HG02981 (cell line): ENCODE measurements around the gene CAMK2N2.

Experiments
- ATAC-seq: cut with Tn5 transposase; IDR thresholded peaks from one replicate; pipeline ENCODE4 v1.9.1; 2021; ENCODE audit warnings: mild to moderate bottlenecking, moderate library complexity; ENCODE audit not compliant: unreplicated experiment

The CAMK2N2 gene

DNA sequence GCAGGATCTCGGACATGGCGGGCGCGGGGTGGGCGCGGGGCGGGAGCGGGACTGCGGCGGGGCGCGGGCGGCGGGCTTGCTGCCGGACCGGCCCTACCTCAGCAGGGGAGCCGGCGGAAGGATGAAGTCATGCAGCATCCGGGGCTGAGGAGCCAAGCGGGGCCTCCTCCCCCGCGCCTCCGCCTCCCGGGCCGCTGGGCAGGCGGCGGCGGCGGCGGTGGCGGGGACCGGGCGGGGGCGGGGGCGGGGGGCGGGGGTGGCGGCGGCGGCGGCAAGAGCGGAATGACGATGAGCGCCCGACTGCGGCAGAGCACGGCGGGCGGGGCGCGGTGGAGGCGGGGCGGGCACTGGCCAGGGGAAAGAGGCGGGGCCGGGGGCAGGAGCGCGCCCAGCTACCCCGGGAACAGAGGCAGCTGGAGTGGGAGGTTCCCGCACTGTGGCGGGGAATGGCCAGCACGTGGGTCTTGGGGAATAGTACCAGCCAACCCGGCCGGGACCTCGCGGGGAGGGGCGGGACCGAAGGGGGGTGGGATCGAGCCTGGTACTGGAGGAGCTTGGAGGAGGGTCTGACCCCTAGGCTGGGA lies at the start of gene CAMK2N2:
TSS of gene CAMK2N2 (minus strand) at position 284 of the 584 bp plus-strand sequence. CDS start at position 16, 268 bp downstream.
- ATAC-seq, result no peak

DNA sequence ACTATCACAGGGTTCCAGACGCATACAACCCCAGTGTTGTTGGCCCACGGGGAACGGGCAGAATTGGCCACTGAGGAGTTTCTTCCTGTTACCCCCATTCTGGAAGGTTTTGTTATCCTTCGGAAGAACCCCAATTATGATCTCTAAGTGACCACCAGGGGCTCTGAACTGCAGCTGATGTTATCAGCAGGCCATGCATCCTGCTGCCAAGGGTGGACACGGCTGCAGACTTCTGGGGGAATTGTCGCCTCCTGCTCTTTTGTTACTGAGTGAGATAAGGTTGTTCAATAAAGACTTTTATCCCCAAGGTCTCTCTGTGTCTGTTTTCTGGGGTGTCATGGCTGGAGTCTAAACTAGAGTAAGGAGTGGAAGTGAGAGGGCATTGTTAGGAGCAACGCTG lies 47.4 kb upstream of the CAMK2N2 start:
- ATAC-seq, result no peak

- no peak for ATAC-seq
Measured at GRCh38 chr3:184307915-184308314, 46.6 kb upstream of the CAMK2N2 start.

DNA sequence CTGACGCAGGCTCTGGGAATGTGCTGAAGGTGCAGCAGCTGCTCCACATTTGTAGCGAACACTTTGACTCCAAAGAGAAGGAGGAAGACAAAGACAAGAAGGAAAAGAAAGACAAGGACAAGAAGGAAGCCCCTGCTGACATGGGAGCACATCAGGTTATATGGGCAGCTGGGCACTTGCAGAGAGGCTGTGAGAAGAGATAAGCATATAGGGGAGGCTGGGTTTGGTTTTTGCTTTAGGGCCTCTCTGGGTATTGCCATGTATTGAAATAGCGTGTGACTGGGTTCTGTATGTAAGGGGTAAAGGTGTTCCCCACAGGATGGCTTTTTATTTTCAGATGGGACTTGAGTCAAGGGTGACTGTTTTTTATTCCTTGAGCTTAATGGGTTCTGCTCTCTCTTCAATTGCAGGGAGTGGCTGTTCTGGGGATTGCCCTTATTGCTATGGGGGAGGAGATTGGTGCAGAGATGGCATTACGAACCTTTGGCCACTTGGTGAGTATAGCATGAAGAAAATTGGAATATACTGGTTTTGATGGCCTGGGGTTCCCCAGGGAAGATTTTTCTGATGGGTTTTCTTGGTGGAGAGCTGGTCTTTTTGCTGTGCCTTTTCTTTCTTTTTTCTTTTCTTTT lies 45.1 kb upstream of the CAMK2N2 start:
- no peak for ATAC-seq

DNA sequence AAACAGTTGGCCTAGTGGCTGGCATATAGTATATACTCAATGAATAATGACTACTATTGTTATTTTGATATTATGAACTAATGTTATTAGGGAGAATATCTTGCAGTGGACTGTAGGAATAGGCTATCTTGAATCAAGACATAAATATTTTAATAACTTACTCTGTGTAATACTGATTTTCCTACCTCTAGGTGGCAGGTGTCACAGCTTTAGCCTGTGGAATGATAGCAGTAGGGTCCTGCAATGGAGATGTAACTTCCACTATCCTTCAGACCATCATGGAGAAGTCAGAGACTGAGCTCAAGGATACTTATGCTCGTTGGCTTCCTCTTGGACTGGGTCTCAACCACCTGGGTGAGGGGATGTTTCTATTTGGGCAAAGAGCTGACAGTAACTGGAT lies 44.2 kb upstream of the CAMK2N2 start:
- no peak for ATAC-seq

DNA sequence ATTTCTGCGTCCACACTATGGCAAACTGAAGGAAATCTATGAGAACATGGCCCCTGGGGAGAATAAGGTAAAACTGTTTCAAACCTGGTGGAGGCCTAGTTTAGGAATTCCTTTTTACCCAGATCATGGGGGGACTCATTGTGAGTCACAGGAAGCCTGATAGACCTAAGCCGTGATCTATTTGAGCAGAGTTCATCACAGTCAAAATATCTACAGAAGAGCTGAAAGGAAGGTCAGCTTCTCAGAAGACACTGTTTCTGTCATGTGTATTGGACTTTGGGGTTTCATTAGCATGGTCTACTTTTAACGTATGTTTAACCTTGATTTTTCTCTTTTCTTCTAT lies 39.0 kb upstream of the CAMK2N2 start:
- no peak for ATAC-seq

GRCh38 chr3:184299488-184300377 lies 38.4 kb upstream of the CAMK2N2 start:
- ATAC-seq, result no peak

DNA sequence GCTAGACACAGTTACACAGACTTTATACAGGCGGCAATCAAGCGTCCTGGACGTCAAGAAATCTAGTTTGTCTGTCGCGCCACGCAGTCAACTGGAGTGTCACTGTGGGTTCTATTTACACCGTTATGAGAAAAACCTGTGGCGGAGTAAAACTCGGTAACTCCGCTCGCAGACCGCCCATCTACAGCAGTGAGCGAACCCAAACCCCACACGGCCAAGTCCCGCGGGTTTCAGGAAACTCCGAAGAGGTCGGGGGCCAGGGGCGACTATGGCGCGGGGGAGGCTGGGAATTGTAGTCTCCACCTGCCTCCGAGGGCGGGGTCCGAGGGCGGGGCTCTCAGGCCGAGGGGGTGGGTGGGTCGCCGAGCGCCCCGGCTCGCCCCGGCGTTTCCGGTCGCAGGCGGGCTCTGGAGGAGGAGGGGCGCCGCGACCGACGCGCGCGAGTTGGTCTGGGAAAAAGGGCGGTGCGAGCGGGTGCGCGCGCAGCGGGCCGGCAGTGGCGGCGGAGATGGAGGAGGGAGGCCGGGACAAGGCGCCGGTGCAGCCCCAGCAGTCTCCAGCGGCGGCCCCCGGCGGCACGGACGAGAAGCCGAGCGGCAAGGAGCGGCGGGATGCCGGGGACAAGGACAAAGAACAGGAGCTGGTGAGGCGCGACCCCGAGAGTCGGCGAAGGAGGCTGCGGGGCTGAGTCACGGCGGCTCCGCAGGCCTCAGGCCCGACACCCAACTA lies 37.6 kb upstream of the CAMK2N2 start, which contains the start of gene PSMD2:
TSS of gene PSMD2 (plus strand) at position 483 of the 729 bp plus-strand sequence. CDS start at position 509, 26 bp downstream.
- ATAC-seq, result peak; percentile 93

DNA sequence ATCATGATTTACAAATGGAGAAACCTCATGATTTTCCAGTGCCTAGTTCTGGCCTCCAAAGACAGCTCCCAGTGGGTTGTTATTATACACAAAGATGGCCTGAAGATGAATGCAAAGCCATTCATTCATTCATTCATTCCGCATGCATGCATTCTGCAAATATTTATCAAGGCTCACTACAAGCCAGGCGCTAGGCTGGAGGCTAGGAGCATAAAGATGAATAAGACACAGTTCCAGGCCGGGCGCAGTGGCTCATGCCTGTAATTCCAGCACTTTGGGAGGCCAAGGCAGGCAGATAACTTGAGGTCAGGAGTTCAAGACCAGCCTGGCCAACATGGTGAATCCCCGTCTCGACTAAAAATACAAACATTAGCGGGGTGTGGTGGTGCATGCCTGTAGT lies 35.3 kb upstream of the CAMK2N2 start:
- ATAC-seq, result no peak

GRCh38 chr3:184295771-184296170 lies 34.4 kb upstream of the CAMK2N2 start:
- ATAC-seq, result no peak

DNA sequence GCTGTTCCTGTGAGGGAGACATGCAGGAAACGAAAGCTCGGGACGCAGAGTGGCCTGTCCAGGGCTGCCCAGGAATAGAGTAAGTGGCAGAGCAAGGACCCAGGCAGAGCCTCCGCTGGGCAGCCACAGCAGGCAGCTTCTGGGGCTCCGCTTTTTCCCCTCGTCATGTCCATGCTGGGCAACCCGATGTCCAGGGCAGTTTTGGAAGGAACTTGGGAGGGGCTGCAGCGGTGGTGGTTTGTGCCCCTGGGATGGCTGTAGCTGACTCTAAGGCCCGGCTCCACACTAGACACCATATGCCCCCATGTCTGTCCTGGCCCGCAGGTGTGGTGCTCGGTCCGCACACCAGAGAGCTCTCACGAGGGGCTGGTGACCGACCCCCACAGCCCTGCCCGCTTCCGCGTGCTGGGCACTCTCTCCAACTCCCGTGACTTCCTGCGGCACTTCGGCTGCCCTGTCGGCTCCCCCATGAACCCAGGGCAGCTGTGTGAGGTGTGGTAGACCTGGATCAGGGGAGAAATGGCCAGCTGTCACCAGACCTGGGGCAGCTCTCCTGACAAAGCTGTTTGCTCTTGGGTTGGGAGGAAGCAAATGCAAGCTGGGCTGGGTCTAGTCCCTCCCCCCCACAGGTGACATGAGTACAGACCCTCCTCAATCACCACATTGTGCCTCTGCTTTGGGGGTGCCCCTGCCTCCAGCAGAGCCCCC lies 30.5 kb upstream of the CAMK2N2 start:
- no peak for ATAC-seq

DNA sequence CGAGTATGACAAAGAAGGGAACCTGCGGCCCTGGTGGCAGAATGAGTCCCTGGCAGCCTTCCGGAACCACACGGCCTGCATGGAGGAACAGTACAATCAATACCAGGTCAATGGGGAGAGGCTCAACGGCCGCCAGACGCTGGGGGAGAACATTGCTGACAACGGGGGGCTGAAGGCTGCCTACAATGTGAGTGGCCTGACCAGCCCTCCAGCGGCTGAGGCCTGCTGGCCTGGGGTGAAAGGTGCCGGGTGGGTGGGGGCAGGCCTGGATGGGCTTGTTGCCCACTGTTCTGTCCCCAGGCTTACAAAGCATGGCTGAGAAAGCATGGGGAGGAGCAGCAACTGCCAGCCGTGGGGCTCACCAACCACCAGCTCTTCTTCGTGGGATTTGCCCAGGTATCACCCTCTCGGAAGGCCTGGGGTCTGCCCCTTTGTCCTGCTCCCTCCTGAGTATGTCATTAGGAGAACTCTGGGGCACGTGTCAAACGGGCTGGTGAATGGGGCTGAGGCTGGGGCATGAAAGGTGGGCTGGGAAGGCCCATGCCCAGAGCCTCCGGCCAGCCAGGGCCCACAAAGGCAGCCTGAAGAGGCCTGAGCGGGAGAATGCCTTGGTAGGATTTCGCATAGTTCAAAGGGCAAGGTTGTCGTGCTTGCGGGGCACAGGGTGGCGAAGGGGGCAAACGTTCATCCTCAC lies 29.8 kb upstream of the CAMK2N2 start:
- ATAC-seq, result no peak

GRCh38 chr3:184290331-184290730 lies 29.0 kb upstream of the CAMK2N2 start:
- ATAC-seq, result no peak

DNA sequence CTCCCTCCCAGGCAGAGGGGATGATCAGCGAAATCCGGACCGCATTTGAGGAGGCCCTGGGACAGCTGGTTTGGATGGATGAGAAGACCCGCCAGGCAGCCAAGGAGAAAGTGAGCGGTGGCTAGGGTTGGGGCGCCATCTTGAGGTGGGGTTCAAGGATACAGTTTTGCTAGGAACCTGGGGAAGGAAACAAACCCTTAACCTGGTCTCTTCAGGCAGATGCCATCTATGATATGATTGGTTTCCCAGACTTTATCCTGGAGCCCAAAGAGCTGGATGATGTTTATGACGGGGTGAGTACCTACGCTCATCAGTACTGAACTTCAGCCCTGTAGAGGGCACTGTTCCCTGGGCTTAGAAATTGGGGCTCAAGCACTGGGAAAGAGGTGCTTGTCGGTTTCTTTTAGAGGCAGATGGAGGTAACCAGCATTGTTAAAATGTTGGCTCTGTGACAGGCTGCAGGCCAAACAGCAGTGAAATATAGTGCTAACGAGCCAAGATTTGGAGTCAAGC lies 28.1 kb upstream of the CAMK2N2 start:
- no peak for ATAC-seq

DNA sequence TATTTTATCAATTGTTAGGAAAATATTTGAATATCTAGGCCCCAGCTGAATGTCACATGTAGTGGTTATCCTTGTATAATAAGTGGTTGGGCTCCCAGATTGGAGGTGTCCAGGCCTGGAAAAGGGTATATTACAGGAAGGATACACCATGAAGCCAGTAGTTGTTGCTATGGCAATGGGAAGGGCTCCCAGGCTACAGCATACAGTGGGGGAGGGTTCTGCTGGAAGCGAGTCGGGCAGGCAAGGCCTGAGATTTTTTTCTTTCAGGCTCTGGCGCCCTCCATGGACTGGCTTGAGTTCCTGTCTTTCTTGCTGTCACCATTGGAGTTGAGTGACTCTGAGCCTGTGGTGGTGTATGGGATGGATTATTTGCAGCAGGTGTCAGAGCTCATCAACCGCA lies 23.3 kb upstream of the CAMK2N2 start:
- no peak for ATAC-seq

- no peak for ATAC-seq
Measured at GRCh38 chr3:184283681-184284080, 22.3 kb upstream of the CAMK2N2 start.

- ATAC-seq, result no peak
Measured at GRCh38 chr3:184282941-184283340, 21.6 kb upstream of the CAMK2N2 start.

GRCh38 chr3:184277366-184277765 lies 16.0 kb upstream of the CAMK2N2 start:
- no peak for ATAC-seq

- ATAC-seq, result no peak
Measured at GRCh38 chr3:184275961-184276910, 14.9 kb upstream of the CAMK2N2 start, which contains the start of gene ECE2. Gene ECE2, plus strand, starts transcription at chr3:184276022. Its CDS starts 132 bp downstream, at chr3:184276154.
